HG03558 (cell line): Measurements from ENCODE around the gene OPTC.
"Not testable (repeated sequence)": the region's sequence is repeated elsewhere in the genome, so short reads cannot be mapped to it uniquely, and the experiment has no call there.

ENCODE experiments used
- ATAC-seq: cut with Tn5 transposase; IDR thresholded peaks from one replicate; pipeline ENCODE4 v1.9.1; 2021; ENCODE audit warnings: moderate number of reproducible peaks; ENCODE audit not compliant: unreplicated experiment; ENCODE audit errors: extremely low read depth

The OPTC gene

GRCh38 chr1:203512517-203512847 is 18.5 kb downstream of the OPTC start:
- ATAC-seq, result no peak

GRCh38 chr1:203512848-203513584 is 19.1 kb downstream of the OPTC start:
- ATAC-seq, result no peak

GRCh38 chr1:203513585-203514031 is 19.7 kb downstream of the OPTC start:
- ATAC-seq, result no peak

GRCh38 chr1:203516184-203516583 is 22.2 kb downstream of the OPTC start:
- ATAC-seq, result no peak

- no peak for ATAC-seq
Measured at GRCh38 chr1:203516906-203517305, 23.0 kb downstream of the OPTC start.

GRCh38 chr1:203517426-203518110 is 23.6 kb downstream of the OPTC start:
- no peak for ATAC-seq

GRCh38 chr1:203518139-203518538 is 24.2 kb downstream of the OPTC start:
- not testable (repeated sequence) for ATAC-seq

GRCh38 chr1:203518541-203518940 is 24.6 kb downstream of the OPTC start:
- ATAC-seq, result no peak

GRCh38 chr1:203519053-203519840 is 25.3 kb downstream of the OPTC start:
- no peak for ATAC-seq

- ATAC-seq, result no peak
Measured at GRCh38 chr1:203519896-203520295, 25.9 kb downstream of the OPTC start.

- ATAC-seq, result no peak
Measured at GRCh38 chr1:203520315-203520714, 26.4 kb downstream of the OPTC start.

GRCh38 chr1:203521074-203521794 is 27.3 kb downstream of the OPTC start:
- no peak for ATAC-seq

GRCh38 chr1:203521812-203522211 is 27.9 kb downstream of the OPTC start:
- ATAC-seq, result no peak

GRCh38 chr1:203522237-203522636 is 28.3 kb downstream of the OPTC start:
- ATAC-seq, result no peak

- no peak for ATAC-seq
Measured at GRCh38 chr1:203523667-203524066, 29.7 kb downstream of the OPTC start.

- no peak for ATAC-seq
Measured at GRCh38 chr1:203524152-203524551, 30.2 kb downstream of the OPTC start.

- no peak for ATAC-seq
Measured at GRCh38 chr1:203524824-203525223, 30.9 kb downstream of the OPTC start.

GRCh38 chr1:203525685-203526084 is 31.7 kb downstream of the OPTC start:
- no peak for ATAC-seq

- no peak for ATAC-seq
Measured at GRCh38 chr1:203526130-203526529, 32.2 kb downstream of the OPTC start.

- ATAC-seq, result no peak
Measured at GRCh38 chr1:203526572-203526971, 32.6 kb downstream of the OPTC start.
